ENCODE results near the gene TSKS. TPM values are rescaled to one million over a fixed set of nuclear protein-coding genes. Genes with fewer than 3 reads are reported as not detected.

TSKS gene
- total RNA-seq, 1 donor from 2014 or later = 0.55 TPM

- intact Hi-C loops (cut with micrococcal nuclease) = no loop called here
- no peak overlapping the region for H3K4me3 Mint-ChIP-seq
- CTCF ChIA-PET = no interaction called here
These were observed 18.1 kb downstream of the TSKS start for GRCh38 chr19:49744946-49745381.

GRCh38 chr19:49741210-49741844, 21.8 kb downstream of the TSKS start:
- no peaks in the 10 kb centered on the region for H3K36me3 Mint-ChIP-seq (ENCODE audit: low read depth)
- DNase-seq (no peak), ATAC-seq (ENCODE audit: low read depth) (no peak)
- no peaks in the 10 kb centered on the region for H3K9me3 Mint-ChIP-seq
- CTCF ChIA-PET = no interaction called here
- H3K27ac Mint-ChIP-seq = no peak overlapping the region
- no peaks in the 10 kb centered on the region for H3K27me3 Mint-ChIP-seq
- intact Hi-C loops (cut with micrococcal nuclease) = no loop called here
- no peak overlapping the region for H3K4me3 Mint-ChIP-seq
- POLR2A ChIA-PET = no interaction called here
- TF ChIP-seq CTCF (IDR thresholded peaks at IDR 0.05) = no peak
- H3K4me1 Mint-ChIP-seq = no peaks in the 10 kb centered on the region

More at GRCh38 chr19:49744946-49745381, 18.1 kb downstream of the TSKS start:
- TF ChIP-seq CTCF (IDR thresholded peaks at IDR 0.05) = no peak
- ATAC-seq (ENCODE audit: low read depth) (no peak), DNase-seq (no peak)
- no peaks in the 10 kb centered on the region for H3K4me1 Mint-ChIP-seq
- POLR2A ChIA-PET = no interaction called here
- no peaks in the 10 kb centered on the region for H3K36me3 Mint-ChIP-seq (ENCODE audit: low read depth)
- H3K27me3 Mint-ChIP-seq = peaks cover 4% of the 10 kb centered on the region
- H3K9me3 Mint-ChIP-seq = no peaks in the 10 kb centered on the region
- H3K27ac Mint-ChIP-seq = no peak overlapping the region

GRCh38 chr19:49739933-49740332, 23.2 kb downstream of the TSKS start:
- Mint-ChIP-seq H3K4me3 (no peak overlapping the region), H3K36me3 (ENCODE audit: low read depth) (no peaks in the 10 kb centered on the region), H3K27me3 (no peaks in the 10 kb centered on the region), H3K9me3 (no peaks in the 10 kb centered on the region), H3K27ac (no peak overlapping the region), H3K4me1 (no peaks in the 10 kb centered on the region)
- no peak for ATAC-seq (ENCODE audit: low read depth)
- ChIA-PET POLR2A (no interaction called here), CTCF (interaction anchor here (0.5 kb wide), 1 partner anchor 22 kb away, joined by 3 read pairs; no protein-coding TSS in a partner anchor)
- intact Hi-C loops (cut with micrococcal nuclease) = no loop called here
- no peak for TF ChIP-seq CTCF (IDR thresholded peaks at IDR 0.05)
- DNase-seq = no peak

- POLR2A ChIA-PET = no interaction called here
- DNase-seq (no peak), ATAC-seq (ENCODE audit: low read depth) (no peak)
- H3K9me3 Mint-ChIP-seq = no peaks in the 10 kb centered on the region
- CTCF ChIA-PET = no interaction called here
- TF ChIP-seq CTCF (IDR thresholded peaks at IDR 0.05) = no peak
- no peaks in the 10 kb centered on the region for H3K27me3 Mint-ChIP-seq
- intact Hi-C loops (cut with micrococcal nuclease) = no loop called here
- H3K4me3 Mint-ChIP-seq = no peak overlapping the region
- H3K4me1 Mint-ChIP-seq = no peaks in the 10 kb centered on the region
- no peaks in the 10 kb centered on the region for H3K36me3 Mint-ChIP-seq (ENCODE audit: low read depth)
- H3K27ac Mint-ChIP-seq = no peak overlapping the region
These were observed 24.0 kb downstream of the TSKS start for GRCh38 chr19:49739098-49739497.

GRCh38 chr19:49738268-49738667, 24.8 kb downstream of the TSKS start:
- Mint-ChIP-seq H3K4me1 (no peaks in the 10 kb centered on the region), H3K27ac (no peak overlapping the region), H3K27me3 (no peaks in the 10 kb centered on the region), H3K4me3 (no peak overlapping the region), H3K9me3 (no peaks in the 10 kb centered on the region), H3K36me3 (ENCODE audit: low read depth) (no peaks in the 10 kb centered on the region)
- intact Hi-C loops (cut with micrococcal nuclease) = no loop called here
- ChIA-PET CTCF (no interaction called here), POLR2A (no interaction called here)
- ATAC-seq (ENCODE audit: low read depth) = no peak
- no peak for DNase-seq
- TF ChIP-seq CTCF (IDR thresholded peaks at IDR 0.05) = no peak

Measured in activated B cell treated with CpG ODN at 0.5 μM for 24 hours (primary cell).